SK-N-SH (cell line): Measurements from ENCODE around the gene HDAC4. TPM values are rescaled to one million over a fixed set of nuclear protein-coding genes. Genes with fewer than 3 reads are reported as not detected.

Source experiments
- CTCF ChIA-PET: fragments of 300-600, 350-600 bp; formaldehyde crosslinking; extraction: SDS; loops from one replicate; lab custom pipeline; 2021; lab: Yijun Ruan, JAX
- POLR2A ChIA-PET: fragments of 350-600 bp; sonication (Branson Sonifier 250); formaldehyde crosslinking; extraction: SDS; loops from one replicate; lab custom pipeline; 2020; ENCODE audit warnings: antibody characterized with exemption, inconsistent platforms; lab: Yijun Ruan, JAX
- DNase-seq: peaks from one replicate; pipeline ENCODE4 v3.0.0; 2012
- H2AFZ ChIP-seq: fragments of 200-600 bp; sonication (generic); 2 replicates; pipeline ENCODE4 v1.8.1; 2016; ENCODE audit warnings: antibody characterized with exemption, mild to moderate bottlenecking, low read depth
- H3F3A ChIP-seq: fragments of 200-600 bp; sonication (generic); replicated peaks from 2 replicates; pipeline ENCODE3; 2016; ENCODE audit warnings: antibody characterized with exemption, mild to moderate bottlenecking; ENCODE audit not compliant: insufficient read depth
- H3K27ac ChIP-seq, 2 experiments: fragments of 200-500 bp in 1 of 2; fragments of 200-600 bp in 1 of 2; sonication (Bioruptor generic) in 1 of 2; sonication (generic), shearing (Covaris generic) in 1 of 2; 2 replicates each; pipeline versions ENCODE4 v1.5.1 to v1.6.1; 2014 to 2016; ENCODE audit warnings: low read depth in 2 of 2, inconsistent platforms in 1 of 2, low read length in 1 of 2, mild to moderate bottlenecking in 1 of 2, mixed read lengths in 1 of 2
- H3K27me3 ChIP-seq: fragments of 200-600 bp; sonication (generic), shearing (Covaris generic); 2 replicates; pipeline ENCODE4 v1.6.1; 2016; ENCODE audit warnings: mixed run types; ENCODE audit not compliant: insufficient read depth
- H3K36me3 ChIP-seq, 2 experiments: fragments of 200-500 bp in 1 of 2; fragments of 200-600 bp in 1 of 2; sonication (Bioruptor generic) in 1 of 2; sonication (generic) in 1 of 2; replicated peaks in 1 of 2; 2 replicates each; pipeline versions ENCODE3 to v1.5.1; 2014 to 2016; ENCODE audit warnings: low read length in 1 of 2, mild to moderate bottlenecking in 1 of 2; ENCODE audit not compliant: insufficient read depth in 2 of 2, control insufficient read depth in 1 of 2
- H3K4me1 ChIP-seq, 2 experiments: fragments of 200-500 bp in 1 of 2; fragments of 200-600 bp in 1 of 2; sonication (Bioruptor generic) in 1 of 2; sonication (generic), shearing (Covaris generic) in 1 of 2; 2 replicates each; pipeline versions ENCODE4 v1.5.1 to v1.6.1; 2014 to 2016; ENCODE audit warnings: low read depth in 1 of 2, low read length in 1 of 2, mixed run types in 1 of 2; ENCODE audit not compliant: insufficient read depth in 2 of 2, control insufficient read depth in 1 of 2
- H3K4me2 ChIP-seq: fragments of 200-600 bp; sonication (generic), shearing (Covaris generic); 2 replicates; pipeline ENCODE4 v1.6.1; 2017; ENCODE audit warnings: mixed run types
- H3K4me3 ChIP-seq, 2 experiments: fragments of 200-500 bp in 1 of 2; fragments of 200-600 bp in 1 of 2; sonication (Bioruptor generic) in 1 of 2; sonication (generic), shearing (Covaris generic) in 1 of 2; 2 replicates each; pipeline versions ENCODE4 v1.5.1 to v1.8.1; 2014 to 2016; ENCODE audit warnings: low read depth in 2 of 2, inconsistent platforms in 1 of 2, low read length in 1 of 2, mild to moderate bottlenecking in 1 of 2, mixed read lengths in 1 of 2, moderate library complexity in 1 of 2
- H3K79me2 ChIP-seq: fragments of 200-600 bp; sonication (generic); 2 replicates; pipeline ENCODE4 v1.8.1; 2017; ENCODE audit warnings: mild to moderate bottlenecking; ENCODE audit not compliant: insufficient read depth
- H3K9ac ChIP-seq: fragments of 200-600 bp; sonication (generic); 2 replicates; pipeline ENCODE4 v1.6.1; 2017; ENCODE audit warnings: mixed run types
- H3K9me2 ChIP-seq: fragments of 200-600 bp; sonication (generic); 2 replicates; pipeline ENCODE4 v1.6.1; 2017; ENCODE audit warnings: mixed run types
- H3K9me3 ChIP-seq: fragments of 200-600 bp; sonication (generic); 2 replicates; pipeline ENCODE4 v1.6.1; 2017; ENCODE audit warnings: mixed run types, mild to moderate bottlenecking, moderate library complexity
- H4K20me1 ChIP-seq: fragments of 200-600 bp; sonication (generic); 2 replicates; pipeline ENCODE4 v1.6.1; 2017; ENCODE audit warnings: mild to moderate bottlenecking, mixed run types; ENCODE audit not compliant: insufficient read depth
- CHD2 ChIP-seq: fragments of 150-350 bp; IDR thresholded peaks from 2 replicates; pipeline ENCODE4 v1.6.1; 2018; ENCODE audit warnings: low read length; ENCODE audit not compliant: partially characterized antibody
- ELF1 ChIP-seq: IDR thresholded peaks from 2 replicates; pipeline ENCODE4 v1.4.0; 2012
- FOSL2 ChIP-seq: IDR thresholded peaks from 2 replicates; pipeline ENCODE4 v1.4.0; 2012; ENCODE audit warnings: low read depth, mild to moderate bottlenecking, moderate library complexity, borderline replicate concordance
- NFIC ChIP-seq: IDR thresholded peaks from 2 replicates; pipeline ENCODE4 v1.4.0; 2012; ENCODE audit warnings: borderline replicate concordance
- RCOR1 ChIP-seq: fragments of 150-350 bp; IDR thresholded peaks from 2 replicates; pipeline ENCODE4 v1.6.1; 2017; ENCODE audit warnings: antibody characterized with exemption, low read length
- TCF12 ChIP-seq: IDR thresholded peaks from 2 replicates; pipeline ENCODE4 v1.4.0; 2012
- WGBS: methylation state at CpG from one replicate; pipeline ENCODE4 v1.1.6; 2017; ENCODE audit warnings: low lambda C conversion rate; 5-methylcytosine and 5-hydroxymethylcytosine counted together
- polyA plus RNA-seq, 3 experiments: library from polyadenylated mRNA; depleted of rRNA; stranded (reverse); fragments of >200 nt; gene quantifications; 2 replicates each; pipeline ENCODE4 v1.2.3, GENCODE V29; 2012
- TF ChIP-seq, protein P1 (sequence below): IDR thresholded peaks from 2 replicates; pipeline ENCODE4 v1.4.0; 2012; ENCODE audit warnings: low read depth, borderline replicate concordance
- TF ChIP-seq, protein P2 (sequence below): IDR thresholded peaks from 2 replicates; pipeline ENCODE4; 2012
- TF ChIP-seq, protein P3 (sequence below): fragments of 200-600 bp; sonication (generic); IDR thresholded peaks from 2 replicates; pipeline ENCODE4 v1.6.1; 2017; ENCODE audit warnings: antibody characterized with exemption, mild to moderate bottlenecking, moderate library complexity
- TF ChIP-seq, protein P4 (sequence below): fragments of 150-350 bp; IDR thresholded peaks from 2 replicates; pipeline ENCODE4 v1.6.1; 2017; ENCODE audit warnings: antibody characterized with exemption, low read length, low read depth, borderline replicate concordance
- TF ChIP-seq, protein P5 (sequence below): IDR thresholded peaks from 2 replicates; pipeline ENCODE4 v1.6.1; 2012; ENCODE audit warnings: mild to moderate bottlenecking, low read depth, low read length, moderate library complexity

The HDAC4 gene
- polyA plus RNA-seq, 1 of the 3 experiments (the other 2 are of a cell fraction), result 5.5 TPM

DNA sequence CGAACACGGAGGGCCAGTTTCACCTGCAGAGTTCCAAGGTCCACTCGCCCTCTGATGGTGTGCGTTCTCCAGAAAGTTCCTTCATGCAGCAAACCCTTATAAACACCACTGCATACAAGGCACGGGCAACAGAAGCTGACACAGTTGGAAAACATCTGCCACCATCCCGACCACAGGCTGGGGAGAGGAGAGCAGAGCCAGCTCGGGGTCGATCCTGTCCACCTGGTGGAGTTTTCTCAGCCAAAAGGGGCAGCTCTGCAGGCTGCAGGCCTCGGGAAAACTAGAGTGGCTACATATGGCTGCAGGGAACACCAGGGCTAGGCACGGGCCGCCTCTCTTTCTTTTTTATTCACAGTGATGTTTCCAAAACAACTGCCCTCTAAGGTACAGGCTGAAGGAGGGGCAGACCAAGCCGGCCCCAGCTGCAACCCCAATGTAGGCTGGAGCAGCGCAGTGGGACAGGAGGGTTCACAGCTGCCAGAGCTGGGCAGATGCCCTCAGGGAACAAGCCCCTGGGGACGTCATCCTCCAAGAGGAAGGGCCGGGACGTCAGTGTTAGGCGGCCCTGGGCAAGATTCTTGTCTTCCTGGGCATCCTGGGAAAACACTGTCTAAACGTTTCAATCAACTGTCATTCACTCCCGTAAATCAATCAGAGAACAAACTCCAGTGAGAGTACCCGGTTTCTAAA, 278.3 kb downstream of the HDAC4 start:
- CTCF ChIA-PET, result interaction anchor here (0.9 to 1.6 kb wide), 2 partner anchors 16 to 22 kb away, joined by 3 to 4 read pairs; no protein-coding TSS in a partner anchor
- no peak overlapping the region for H3K4me3 ChIP-seq

More for the DNA sequence above, 278.3 kb downstream of the HDAC4 start:
- H4K20me1 ChIP-seq, result no peaks in the 10 kb centered on the region
- no peak overlapping the region for H3K4me2 ChIP-seq
- H3K27ac ChIP-seq, result no peak overlapping the region; a peak in 1 of 4 replicates
- H3K9ac ChIP-seq, result no peak overlapping the region
- H3F3A ChIP-seq, result no peaks in the 10 kb centered on the region
- H3K36me3 ChIP-seq, result peaks cover 9 to 25% of the 10 kb centered on the region in 2 experiments
- H3K9me3 ChIP-seq, result no peaks in the 10 kb centered on the region
- POLR2A ChIA-PET, result no interaction called here
- no peaks in the 10 kb centered on the region for H3K79me2 ChIP-seq
- no peaks in the 10 kb centered on the region for H3K9me2 ChIP-seq
- no peak overlapping the region for H2AFZ ChIP-seq
- 91% methylated on average over 15 of the region's 20 CpGs for WGBS
- TF ChIP-seq, protein P1, sequence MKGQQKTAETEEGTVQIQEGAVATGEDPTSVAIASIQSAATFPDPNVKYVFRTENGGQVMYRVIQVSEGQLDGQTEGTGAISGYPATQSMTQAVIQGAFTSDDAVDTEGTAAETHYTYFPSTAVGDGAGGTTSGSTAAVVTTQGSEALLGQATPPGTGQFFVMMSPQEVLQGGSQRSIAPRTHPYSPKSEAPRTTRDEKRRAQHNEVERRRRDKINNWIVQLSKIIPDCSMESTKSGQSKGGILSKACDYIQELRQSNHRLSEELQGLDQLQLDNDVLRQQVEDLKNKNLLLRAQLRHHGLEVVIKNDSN, result no peak
- TF ChIP-seq RCOR1, result no peak
- TF ChIP-seq, protein P2, sequence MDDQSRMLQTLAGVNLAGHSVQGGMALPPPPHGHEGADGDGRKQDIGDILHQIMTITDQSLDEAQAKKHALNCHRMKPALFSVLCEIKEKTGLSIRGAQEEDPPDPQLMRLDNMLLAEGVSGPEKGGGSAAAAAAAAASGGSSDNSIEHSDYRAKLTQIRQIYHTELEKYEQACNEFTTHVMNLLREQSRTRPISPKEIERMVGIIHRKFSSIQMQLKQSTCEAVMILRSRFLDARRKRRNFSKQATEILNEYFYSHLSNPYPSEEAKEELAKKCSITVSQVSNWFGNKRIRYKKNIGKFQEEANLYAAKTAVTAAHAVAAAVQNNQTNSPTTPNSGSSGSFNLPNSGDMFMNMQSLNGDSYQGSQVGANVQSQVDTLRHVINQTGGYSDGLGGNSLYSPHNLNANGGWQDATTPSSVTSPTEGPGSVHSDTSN, result no peak
- TF ChIP-seq, protein P3, sequence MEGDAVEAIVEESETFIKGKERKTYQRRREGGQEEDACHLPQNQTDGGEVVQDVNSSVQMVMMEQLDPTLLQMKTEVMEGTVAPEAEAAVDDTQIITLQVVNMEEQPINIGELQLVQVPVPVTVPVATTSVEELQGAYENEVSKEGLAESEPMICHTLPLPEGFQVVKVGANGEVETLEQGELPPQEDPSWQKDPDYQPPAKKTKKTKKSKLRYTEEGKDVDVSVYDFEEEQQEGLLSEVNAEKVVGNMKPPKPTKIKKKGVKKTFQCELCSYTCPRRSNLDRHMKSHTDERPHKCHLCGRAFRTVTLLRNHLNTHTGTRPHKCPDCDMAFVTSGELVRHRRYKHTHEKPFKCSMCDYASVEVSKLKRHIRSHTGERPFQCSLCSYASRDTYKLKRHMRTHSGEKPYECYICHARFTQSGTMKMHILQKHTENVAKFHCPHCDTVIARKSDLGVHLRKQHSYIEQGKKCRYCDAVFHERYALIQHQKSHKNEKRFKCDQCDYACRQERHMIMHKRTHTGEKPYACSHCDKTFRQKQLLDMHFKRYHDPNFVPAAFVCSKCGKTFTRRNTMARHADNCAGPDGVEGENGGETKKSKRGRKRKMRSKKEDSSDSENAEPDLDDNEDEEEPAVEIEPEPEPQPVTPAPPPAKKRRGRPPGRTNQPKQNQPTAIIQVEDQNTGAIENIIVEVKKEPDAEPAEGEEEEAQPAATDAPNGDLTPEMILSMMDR, result no peak
- TF ChIP-seq, protein P4, sequence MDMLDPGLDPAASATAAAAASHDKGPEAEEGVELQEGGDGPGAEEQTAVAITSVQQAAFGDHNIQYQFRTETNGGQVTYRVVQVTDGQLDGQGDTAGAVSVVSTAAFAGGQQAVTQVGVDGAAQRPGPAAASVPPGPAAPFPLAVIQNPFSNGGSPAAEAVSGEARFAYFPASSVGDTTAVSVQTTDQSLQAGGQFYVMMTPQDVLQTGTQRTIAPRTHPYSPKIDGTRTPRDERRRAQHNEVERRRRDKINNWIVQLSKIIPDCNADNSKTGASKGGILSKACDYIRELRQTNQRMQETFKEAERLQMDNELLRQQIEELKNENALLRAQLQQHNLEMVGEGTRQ, result no peak
- TF ChIP-seq, protein P5, sequence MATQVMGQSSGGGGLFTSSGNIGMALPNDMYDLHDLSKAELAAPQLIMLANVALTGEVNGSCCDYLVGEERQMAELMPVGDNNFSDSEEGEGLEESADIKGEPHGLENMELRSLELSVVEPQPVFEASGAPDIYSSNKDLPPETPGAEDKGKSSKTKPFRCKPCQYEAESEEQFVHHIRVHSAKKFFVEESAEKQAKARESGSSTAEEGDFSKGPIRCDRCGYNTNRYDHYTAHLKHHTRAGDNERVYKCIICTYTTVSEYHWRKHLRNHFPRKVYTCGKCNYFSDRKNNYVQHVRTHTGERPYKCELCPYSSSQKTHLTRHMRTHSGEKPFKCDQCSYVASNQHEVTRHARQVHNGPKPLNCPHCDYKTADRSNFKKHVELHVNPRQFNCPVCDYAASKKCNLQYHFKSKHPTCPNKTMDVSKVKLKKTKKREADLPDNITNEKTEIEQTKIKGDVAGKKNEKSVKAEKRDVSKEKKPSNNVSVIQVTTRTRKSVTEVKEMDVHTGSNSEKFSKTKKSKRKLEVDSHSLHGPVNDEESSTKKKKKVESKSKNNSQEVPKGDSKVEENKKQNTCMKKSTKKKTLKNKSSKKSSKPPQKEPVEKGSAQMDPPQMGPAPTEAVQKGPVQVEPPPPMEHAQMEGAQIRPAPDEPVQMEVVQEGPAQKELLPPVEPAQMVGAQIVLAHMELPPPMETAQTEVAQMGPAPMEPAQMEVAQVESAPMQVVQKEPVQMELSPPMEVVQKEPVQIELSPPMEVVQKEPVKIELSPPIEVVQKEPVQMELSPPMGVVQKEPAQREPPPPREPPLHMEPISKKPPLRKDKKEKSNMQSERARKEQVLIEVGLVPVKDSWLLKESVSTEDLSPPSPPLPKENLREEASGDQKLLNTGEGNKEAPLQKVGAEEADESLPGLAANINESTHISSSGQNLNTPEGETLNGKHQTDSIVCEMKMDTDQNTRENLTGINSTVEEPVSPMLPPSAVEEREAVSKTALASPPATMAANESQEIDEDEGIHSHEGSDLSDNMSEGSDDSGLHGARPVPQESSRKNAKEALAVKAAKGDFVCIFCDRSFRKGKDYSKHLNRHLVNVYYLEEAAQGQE, result no peak
- no peak for TF ChIP-seq NFIC
- TF ChIP-seq ELF1, result no peak
- no peak for TF ChIP-seq FOSL2
- no peak for TF ChIP-seq TCF12
- TF ChIP-seq CHD2, result no peak
- no peaks in the 10 kb centered on the region for H3K27me3 ChIP-seq
- no peak for DNase-seq
- peaks cover 0 to 12% of the 10 kb centered on the region in 2 experiments; a peak in 1 of 4 replicates for H3K4me1 ChIP-seq
